Stromal cell of bone marrow (primary cell): Measurements from ENCODE around the gene ANO4.
A peak's percentile ranks its signal among the peaks of the same experiment; 100 is the strongest.

Source experiments
- DNase-seq: peaks from one replicate; pipeline ENCODE4 v3.0.0-alpha.2; 2012; ENCODE audit warnings: low read depth

The ANO4 gene

GRCh38 chr12:100808777-100809176, 14.2 kb downstream of the ANO4 start:
- no peak for DNase-seq

- DNase-seq, result no peak
These were observed 25.7 kb downstream of the ANO4 start for GRCh38 chr12:100820314-100820713.

- DNase-seq, result peak; percentile 1
These were observed 29.4 kb downstream of the ANO4 start for GRCh38 chr12:100823963-100824362.

GRCh38 chr12:100824476-100824875, 29.9 kb downstream of the ANO4 start:
- no peak for DNase-seq

- peak; percentile 31 for DNase-seq
These were observed 31.7 kb downstream of the ANO4 start for GRCh38 chr12:100826323-100826722.

GRCh38 chr12:100827901-100828520, 33.4 kb downstream of the ANO4 start:
- peak; percentile 9 for DNase-seq

- no peak for DNase-seq
These were observed 35.6 kb downstream of the ANO4 start for GRCh38 chr12:100830003-100830795.

GRCh38 chr12:100833282-100833681, 38.7 kb downstream of the ANO4 start:
- no peak for DNase-seq

- DNase-seq, result no peak
These were observed 46.2 kb downstream of the ANO4 start for GRCh38 chr12:100840748-100841147.

- DNase-seq, result no peak
These were observed 47.6 kb downstream of the ANO4 start for GRCh38 chr12:100842156-100842555.

GRCh38 chr12:100843061-100843460, 48.5 kb downstream of the ANO4 start:
- no peak for DNase-seq

GRCh38 chr12:100845095-100845494, 50.5 kb downstream of the ANO4 start:
- DNase-seq, result no peak

GRCh38 chr12:100851637-100852036, 57.1 kb downstream of the ANO4 start:
- DNase-seq, result no peak

GRCh38 chr12:100857418-100857817, 62.8 kb downstream of the ANO4 start:
- DNase-seq, result no peak

GRCh38 chr12:100857971-100858370, 63.4 kb downstream of the ANO4 start:
- no peak for DNase-seq

- DNase-seq, result peak; percentile 23
These were observed 64.1 kb downstream of the ANO4 start for GRCh38 chr12:100858656-100859055.

- no peak for DNase-seq
These were observed 64.6 kb downstream of the ANO4 start for GRCh38 chr12:100859063-100859627.

- DNase-seq, result no peak
These were observed 66.0 kb downstream of the ANO4 start for GRCh38 chr12:100860611-100861010.

GRCh38 chr12:100862676-100863075, 68.1 kb downstream of the ANO4 start:
- DNase-seq, result no peak

- no peak for DNase-seq
These were observed 69.8 kb downstream of the ANO4 start for GRCh38 chr12:100864366-100864765.

GRCh38 chr12:100867639-100868393, 73.2 kb downstream of the ANO4 start:
- no peak for DNase-seq

GRCh38 chr12:100868487-100868886, 73.9 kb downstream of the ANO4 start:
- peak; percentile 43 for DNase-seq
